ENCODE measurements around the gene ARHGEF9.

ARHGEF9 gene

GRCh38 chrX:63635750-63636149 is 149.3 kb downstream of the ARHGEF9 start:
- Histone ChIP-seq H3K4me3 (ENCODE audit: insufficient read depth, low read depth, low read length) (no peak overlapping the region), H3K27me3 (ENCODE audit: control insufficient read depth, insufficient read depth, low read length, poor library complexity, severe bottlenecking) (no peaks in the 10 kb centered on the region), H3K9me3 (ENCODE audit: control insufficient read depth, low read length) (no peaks in the 10 kb centered on the region), H3K4me1 (ENCODE audit: control insufficient read depth, insufficient read depth, low read length) (no peaks in the 10 kb centered on the region), H3K36me3 (ENCODE audit: control insufficient read depth, insufficient read depth, low read length) (peaks cover 10% of the 10 kb centered on the region), H3K27ac (ENCODE audit: insufficient read depth, low read depth, low read length, poor library complexity, severe bottlenecking) (no peak overlapping the region)
- 97 to 100% methylated on average over 3 to 5 of the region's 5 CpGs for WGBS, 2 experiments

- no peaks in the 10 kb centered on the region for H3K27me3 ChIP-seq (ENCODE audit: control insufficient read depth, insufficient read depth, low read length, poor library complexity, severe bottlenecking)
- no peak overlapping the region for H3K4me3 ChIP-seq (ENCODE audit: insufficient read depth, low read depth, low read length)
- 79 to 87% methylated on average over 9 of the region's 9 CpGs for WGBS, 2 experiments
- no peaks in the 10 kb centered on the region for H3K4me1 ChIP-seq (ENCODE audit: control insufficient read depth, insufficient read depth, low read length)
- H3K36me3 ChIP-seq (ENCODE audit: control insufficient read depth, insufficient read depth, low read length): no peaks in the 10 kb centered on the region
- H3K27ac ChIP-seq (ENCODE audit: insufficient read depth, low read depth, low read length, poor library complexity, severe bottlenecking): no peak overlapping the region
- H3K9me3 ChIP-seq (ENCODE audit: control insufficient read depth, low read length): no peaks in the 10 kb centered on the region
Observed at GRCh38 chrX:63613531-63614028, 171.4 kb downstream of the ARHGEF9 start.

GRCh38 chrX:63585936-63586335 is 199.1 kb downstream of the ARHGEF9 start:
- no peak overlapping the region for H3K27ac ChIP-seq (ENCODE audit: insufficient read depth, low read depth, low read length, poor library complexity, severe bottlenecking)
- no peaks in the 10 kb centered on the region for H3K4me1 ChIP-seq (ENCODE audit: control insufficient read depth, insufficient read depth, low read length)
- no peak overlapping the region for H3K4me3 ChIP-seq (ENCODE audit: insufficient read depth, low read depth, low read length)
- no peaks in the 10 kb centered on the region for H3K9me3 ChIP-seq (ENCODE audit: control insufficient read depth, low read length)
- no peaks in the 10 kb centered on the region for H3K36me3 ChIP-seq (ENCODE audit: control insufficient read depth, insufficient read depth, low read length)
- 91 to 98% methylated on average over 5 of the region's 5 CpGs for WGBS, 2 experiments
- no peaks in the 10 kb centered on the region for H3K27me3 ChIP-seq (ENCODE audit: control insufficient read depth, insufficient read depth, low read length, poor library complexity, severe bottlenecking)

Measured in ectodermal cell (in vitro differentiated cells).